Gastroesophageal sphincter (tissue), 4 donors: ENCODE data around the gene PPP1R3E. TPM values are rescaled to one million over a fixed set of nuclear protein-coding genes. Genes with fewer than 3 reads are reported as not detected.

ENCODE experiments used
- ATAC-seq: fragments of 150-250 bp; one replicate; pipeline ENCODE4 v1.9.1; 2016; ENCODE audit warnings: mild to moderate bottlenecking, moderate library complexity
- H3K27ac ChIP-seq, 4 donors: fragments of 200-600 bp; sonication (generic) in 3 of 4; 1 replicate in 3 of 4; 2 replicates in 1 of 4; pipeline ENCODE4 v1.5.1; 2016 to 2019
- H3K27me3 ChIP-seq: fragments of 200-600 bp; sonication (generic); one replicate; pipeline ENCODE4 v1.5.1; 2019
- H3K36me3 ChIP-seq, 2 donors: fragments of 200-600 bp; sonication (generic); one replicate each; pipeline ENCODE4 v1.5.1; 2019; ENCODE audit warnings: control low read depth in 1 of 2
- H3K4me1 ChIP-seq, 3 donors: fragments of 200-600 bp; sonication (generic); 1 replicate in 2 of 3; 2 replicates in 1 of 3; pipeline ENCODE4 v1.5.1; 2016 to 2019; ENCODE audit warnings: control low read depth in 2 of 3
- H3K4me3 ChIP-seq, 2 donors: fragments of 200-600 bp; sonication (generic); one replicate each; pipeline ENCODE4 v1.5.1; 2019; ENCODE audit warnings: mild to moderate bottlenecking in 1 of 2, moderate library complexity in 1 of 2
- H3K9me3 ChIP-seq, 3 donors: fragments of 200-600 bp; sonication (generic); one replicate each; pipeline ENCODE4 v1.5.1; 2017 to 2019; ENCODE audit warnings: control low read depth in 2 of 3
- CTCF ChIP-seq, 4 experiments: fragments of 200-600 bp in 2 of 4; fragments of 450-650 bp in 2 of 4; sonication (generic) in 1 of 4; IDR thresholded peaks; one replicate each; pipeline ENCODE4 v1.5.1; 2017 to 2019; ENCODE audit warnings: antibody characterized with exemption in 4 of 4, mild to moderate bottlenecking in 2 of 4, moderate library complexity in 2 of 4
- EP300 ChIP-seq: sonication (generic); formaldehyde crosslinking; IDR thresholded peaks from one replicate; pipeline ENCODE4 v1.6.1; 2017; ENCODE audit warnings: antibody characterized with exemption, mild to moderate bottlenecking
- POLR2A ChIP-seq, 2 donors: fragments of 450-650 bp; IDR thresholded peaks; one replicate each; pipeline ENCODE4 v1.6.1; 2017; ENCODE audit warnings: antibody characterized with exemption in 2 of 2, mild to moderate bottlenecking in 2 of 2, moderate library complexity in 1 of 2
- POLR2AphosphoS5 ChIP-seq: sonication (generic); formaldehyde crosslinking; IDR thresholded peaks from one replicate; pipeline ENCODE4 v1.6.1; 2017; ENCODE audit warnings: antibody characterized with exemption
- WGBS, 2 donors: methylation state at CpG; one replicate each; pipeline ENCODE4 v1.1.5; 2018; ENCODE audit warnings: low coverage in 1 of 2; 5-methylcytosine and 5-hydroxymethylcytosine counted together
- total RNA-seq, 4 donors: library from RNA; depleted of rRNA; stranded (reverse); fragments of >200 nt; gene quantifications; one replicate each; pipeline ENCODE4 v1.1.0, GENCODE V29; 2016

Gene PPP1R3E
- total RNA-seq, 4 donors from 2014 or later = 4.4 to 14.0 (median 7.2) TPM

DNA sequence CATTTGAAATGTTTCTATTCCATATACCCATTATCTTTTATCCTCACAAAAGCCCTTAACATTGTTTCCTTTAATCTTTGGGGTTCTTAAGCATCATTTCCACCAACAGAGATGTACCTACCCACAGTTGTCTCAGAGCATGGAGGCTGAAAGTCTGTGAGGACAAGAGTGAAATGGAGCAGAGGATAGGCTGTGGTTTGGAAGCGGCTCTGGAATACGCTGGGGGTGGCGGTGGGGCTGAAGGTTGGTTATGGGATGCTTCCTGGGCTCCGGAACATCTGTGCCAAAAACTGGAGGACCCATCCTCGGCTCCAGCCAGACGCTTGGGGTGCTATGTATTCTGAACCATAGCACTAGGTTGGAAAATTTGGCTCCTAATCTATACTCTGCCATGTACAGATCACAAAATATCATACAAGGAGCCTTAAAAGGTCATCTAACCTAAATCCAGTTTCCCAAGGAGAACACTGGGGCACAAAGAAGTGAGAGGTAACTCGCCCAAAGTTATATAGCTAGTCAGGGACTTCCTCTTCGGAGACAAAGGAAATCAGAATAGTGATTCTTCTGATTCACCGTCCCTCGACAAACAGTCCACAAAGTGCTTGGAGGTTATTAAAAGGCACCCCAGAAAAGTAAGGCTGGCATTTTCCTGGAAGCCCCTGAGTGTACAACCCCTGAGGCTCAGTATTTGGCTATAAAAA is 2.5 kb downstream of the PPP1R3E start:
- 42 to 51% methylated on average over 4 to 8 of the region's 10 CpGs for WGBS, 2 donors

GRCh38 chr14:23299211-23299957 is 3.3 kb downstream of the PPP1R3E start:
- Histone ChIP-seq H3K27me3 (no peaks in the 10 kb centered on the region), H3K9me3 (no peaks in the 10 kb centered on the region), H3K27ac (peak overlapping the region in 3 of 4 donors; percentile 98 to 99 (median 99)), H3K4me1 (peaks cover 5 to 48% (median 6%) of the 10 kb centered on the region in 3 donors), H3K4me3 (no peak overlapping the region), H3K36me3 (peaks cover 0 to 21% of the 10 kb centered on the region in 2 donors)
- WGBS, 2 donors = 85 to 100% methylated on average over 1 to 2 of the region's 2 CpGs
- TF ChIP-seq POLR2AphosphoS5 (no peak), EP300 (no peak), POLR2A (IDR thresholded peaks at IDR 0.05) (no peak), CTCF (IDR thresholded peaks at IDR 0.05) (no peak)
- ATAC-seq = no peak

More for the DNA sequence above, 2.5 kb downstream of the PPP1R3E start:
- TF ChIP-seq POLR2A (IDR thresholded peaks at IDR 0.05) = no peak
- ATAC-seq = no peak
- peaks cover 0 to 21% of the 10 kb centered on the region in 2 donors for H3K36me3 ChIP-seq
- no peaks in the 10 kb centered on the region for H3K9me3 ChIP-seq
- H3K27ac ChIP-seq = peak overlapping the region; percentile 97 to 99 (median 98)
- H3K4me1 ChIP-seq = peaks cover 5 to 44% (median 6%) of the 10 kb centered on the region in 3 donors
- H3K4me3 ChIP-seq = peak overlapping the region; percentile 68 to 81
- H3K27me3 ChIP-seq = no peaks in the 10 kb centered on the region

DNA sequence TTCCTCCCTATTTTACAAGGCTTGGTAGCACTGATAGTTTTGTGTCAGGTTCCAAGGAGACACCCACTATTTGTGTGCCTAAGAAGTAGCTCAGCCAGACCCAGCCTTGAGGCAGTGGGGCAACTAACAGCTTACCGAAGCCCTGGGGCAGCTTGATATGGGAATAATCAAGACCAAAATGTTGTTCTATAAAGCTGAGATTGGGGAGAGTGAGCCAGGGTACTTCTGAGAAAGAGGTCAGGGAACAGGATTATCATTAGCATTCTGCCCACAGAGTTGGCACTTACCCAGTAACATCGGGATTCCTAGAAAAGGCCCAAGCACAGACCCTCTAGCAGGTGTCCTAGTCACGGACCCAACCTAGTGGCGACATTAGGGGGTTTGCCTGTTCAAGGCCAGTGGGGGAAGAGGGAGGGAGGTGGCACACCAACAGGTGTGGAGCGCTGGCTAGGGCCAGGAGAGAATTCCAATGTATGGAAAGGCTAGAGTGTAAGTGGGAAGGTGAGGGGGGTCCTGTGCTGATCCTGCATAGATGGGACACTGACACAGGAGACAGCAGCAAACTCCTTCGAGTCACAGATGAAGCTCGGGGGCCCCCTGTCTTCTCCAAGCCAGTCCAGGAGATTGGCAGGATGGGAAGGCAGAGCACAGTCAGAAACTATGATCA is 4.9 kb downstream of the PPP1R3E start:
- peak overlapping the region in 2 of 4 donors; percentile 39 to 98 for H3K27ac ChIP-seq
- TF ChIP-seq POLR2A (IDR thresholded peaks at IDR 0.05) = no peak
- no peak for TF ChIP-seq CTCF (IDR thresholded peaks at IDR 0.05)
- TF ChIP-seq EP300 = no peak
- no peak for TF ChIP-seq POLR2AphosphoS5

DNA sequence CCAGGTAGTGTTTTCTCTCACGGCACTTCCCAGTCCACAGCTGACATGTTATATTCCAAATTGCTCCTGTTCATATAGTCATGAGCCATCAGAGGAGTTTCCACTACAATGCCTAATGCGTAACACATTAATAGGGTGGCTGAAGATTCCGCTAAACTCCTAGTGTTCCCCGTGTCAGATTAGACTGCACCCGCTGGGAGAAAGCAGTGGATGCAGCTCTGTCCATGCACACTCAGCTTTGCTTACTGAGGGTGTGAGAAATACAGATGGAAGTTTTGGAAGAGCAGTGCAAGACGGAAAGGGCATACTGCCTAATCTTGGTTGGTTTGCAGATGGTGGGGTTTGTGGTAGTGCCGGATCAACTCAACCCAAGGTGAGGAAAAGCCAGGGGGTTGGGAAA is 5.6 kb downstream of the PPP1R3E start:
- Histone ChIP-seq H3K27me3 (peaks cover 5% of the 10 kb centered on the region), H3K4me3 (no peak overlapping the region), H3K27ac (peak overlapping the region in 2 of 4 donors; percentile 6 to 39), H3K4me1 (peaks cover 5 to 38% (median 6%) of the 10 kb centered on the region in 3 donors), H3K36me3 (peaks cover 0 to 21% of the 10 kb centered on the region in 2 donors), H3K9me3 (no peaks in the 10 kb centered on the region)
- TF ChIP-seq POLR2A (IDR thresholded peaks at IDR 0.05) (no peak), POLR2AphosphoS5 (no peak), EP300 (no peak), CTCF (IDR thresholded peaks at IDR 0.05) (no peak)
- no peak for ATAC-seq
- WGBS, 2 donors = 81 to 90% methylated on average over 4 to 7 of the region's 7 CpGs

More for the DNA sequence above, 4.9 kb downstream of the PPP1R3E start:
- no peak for ATAC-seq
- WGBS, 2 donors = 77 to 84% methylated on average over 2 to 5 of the region's 7 CpGs
- peaks cover 5% of the 10 kb centered on the region for H3K27me3 ChIP-seq
- H3K4me1 ChIP-seq = peaks cover 5 to 40% (median 6%) of the 10 kb centered on the region in 3 donors
- no peak overlapping the region for H3K4me3 ChIP-seq
- H3K9me3 ChIP-seq = no peaks in the 10 kb centered on the region
- peaks cover 0 to 21% of the 10 kb centered on the region in 2 donors for H3K36me3 ChIP-seq
